HG03460 (cell line): ENCODE results near the gene XRCC5.

ENCODE experiments used
- ATAC-seq: cut with Tn5 transposase; IDR thresholded peaks from one replicate; pipeline ENCODE4 v1.9.1; 2021; ENCODE audit not compliant: unreplicated experiment

XRCC5 gene

DNA sequence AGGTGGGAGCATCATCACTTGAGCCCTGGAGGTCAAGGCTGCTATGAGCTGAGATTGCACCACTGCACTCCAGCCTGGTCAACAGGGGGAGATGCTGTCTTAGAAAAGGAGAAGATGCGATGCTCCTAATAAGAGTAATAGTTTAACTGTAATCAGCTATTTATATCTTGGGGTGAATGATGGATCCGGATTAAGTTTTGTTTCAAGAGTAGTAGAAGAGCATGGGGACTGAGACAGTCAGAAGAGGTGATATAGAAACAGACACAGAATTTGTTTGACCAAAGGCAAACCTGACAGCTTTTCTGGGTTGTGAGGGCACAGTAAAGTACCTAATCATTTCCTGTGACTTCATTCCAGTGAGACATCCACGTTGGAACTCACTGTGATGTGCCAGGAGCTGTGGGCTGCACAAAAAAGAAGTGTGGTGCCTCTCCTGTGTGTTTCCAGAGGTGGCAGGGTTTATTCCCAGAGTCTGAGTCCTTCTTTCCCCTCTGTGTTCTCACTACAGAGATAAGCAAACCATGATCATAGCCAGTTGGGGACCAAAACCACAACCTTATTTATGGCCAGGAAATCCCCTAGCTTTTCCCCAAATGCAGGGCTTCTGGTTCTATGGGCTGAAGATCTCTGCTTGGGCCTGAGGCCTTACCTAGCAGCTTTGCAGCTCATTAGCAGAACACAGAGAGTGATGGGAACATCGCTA is 113.7 kb downstream of the XRCC5 start:
- ATAC-seq = peak; percentile 62

DNA sequence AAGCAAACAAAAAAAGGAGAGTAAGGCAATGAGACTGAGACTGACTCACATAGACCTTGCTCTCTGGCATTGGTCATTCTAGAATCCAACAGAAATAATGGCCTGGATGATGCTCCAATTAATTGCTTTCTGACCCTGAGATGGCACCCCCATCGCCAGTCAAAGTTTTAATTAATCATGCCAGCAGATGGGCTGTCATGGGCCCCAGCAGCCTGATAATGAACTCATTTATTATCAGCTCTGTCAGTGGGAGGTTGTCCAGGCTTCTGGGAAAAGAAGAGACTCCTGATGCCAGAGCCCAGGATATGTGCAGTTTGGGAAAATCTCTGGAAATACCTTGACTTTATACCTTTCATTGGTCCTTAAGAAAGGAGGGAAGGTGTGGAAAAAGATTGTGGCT is 115.2 kb downstream of the XRCC5 start:
- ATAC-seq = no peak

DNA sequence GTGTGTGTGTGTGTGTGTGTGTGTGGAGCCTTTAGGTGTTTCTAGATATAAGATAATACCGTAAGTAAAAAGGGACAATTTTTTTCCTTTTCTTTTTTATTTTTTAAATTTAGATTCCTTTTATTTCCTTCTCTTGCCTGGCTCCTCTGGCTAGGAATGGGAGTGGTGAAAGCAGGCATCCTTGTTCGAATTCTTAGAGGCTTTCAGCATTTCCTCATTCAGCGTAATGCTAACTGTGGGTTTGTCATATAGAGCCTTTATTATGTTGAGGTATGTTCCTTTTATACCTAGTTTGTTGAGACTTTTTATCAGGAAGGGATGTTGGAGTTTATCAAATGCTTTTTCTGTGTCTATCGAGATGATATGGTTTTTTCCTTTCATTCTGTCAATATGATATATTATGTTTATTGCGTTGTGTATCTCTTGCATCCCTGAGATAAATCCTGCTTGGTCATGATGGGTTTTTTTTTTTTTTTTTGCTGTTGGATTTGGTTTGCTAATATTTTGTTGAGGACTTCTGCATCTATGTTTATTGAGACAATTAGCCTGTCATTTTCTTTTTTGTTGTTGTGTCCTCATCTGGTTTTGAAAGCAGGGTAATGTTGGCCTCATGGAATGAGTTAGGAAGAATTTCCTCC is 120.2 kb downstream of the XRCC5 start:
- ATAC-seq = no peak

DNA sequence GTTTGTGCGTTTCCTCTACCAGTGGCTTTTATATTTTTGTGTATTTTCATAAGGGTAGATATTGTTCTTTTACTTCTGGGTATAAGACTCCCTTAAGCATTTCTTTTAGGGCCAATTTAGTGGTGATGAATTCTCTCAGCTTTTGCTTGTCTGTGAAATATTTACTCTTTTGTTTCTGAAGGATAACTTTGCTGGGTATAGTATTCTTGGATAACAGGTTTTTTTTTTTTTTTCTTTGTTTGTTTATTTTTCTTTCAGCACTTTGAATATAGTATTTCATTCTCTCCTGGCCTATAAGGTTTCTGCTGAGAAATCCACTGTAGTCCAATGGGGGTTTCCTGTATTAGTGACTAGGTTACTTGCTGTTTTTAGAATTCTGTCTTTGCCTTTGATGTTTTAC is 122.7 kb downstream of the XRCC5 start:
- no peak for ATAC-seq

DNA sequence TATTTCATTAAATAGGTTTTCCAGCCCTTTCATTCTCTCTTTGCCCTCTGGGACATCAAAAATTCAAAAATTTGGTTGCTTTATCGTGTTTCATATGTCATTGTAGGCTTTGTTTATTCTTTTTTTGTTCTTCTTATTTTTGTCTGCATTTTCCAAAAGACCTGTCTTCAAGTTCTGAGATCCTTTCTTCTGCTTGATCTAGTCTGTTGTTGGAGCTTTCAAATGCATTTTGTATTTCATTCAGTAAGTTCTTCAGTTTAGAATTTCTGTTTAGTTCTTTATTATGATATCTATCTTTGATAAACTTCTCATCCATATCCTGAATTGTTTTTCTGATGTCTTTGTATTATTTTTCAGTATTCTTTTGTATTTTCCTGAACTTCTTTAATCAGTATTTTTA is 123.6 kb downstream of the XRCC5 start:
- ATAC-seq = no peak

DNA sequence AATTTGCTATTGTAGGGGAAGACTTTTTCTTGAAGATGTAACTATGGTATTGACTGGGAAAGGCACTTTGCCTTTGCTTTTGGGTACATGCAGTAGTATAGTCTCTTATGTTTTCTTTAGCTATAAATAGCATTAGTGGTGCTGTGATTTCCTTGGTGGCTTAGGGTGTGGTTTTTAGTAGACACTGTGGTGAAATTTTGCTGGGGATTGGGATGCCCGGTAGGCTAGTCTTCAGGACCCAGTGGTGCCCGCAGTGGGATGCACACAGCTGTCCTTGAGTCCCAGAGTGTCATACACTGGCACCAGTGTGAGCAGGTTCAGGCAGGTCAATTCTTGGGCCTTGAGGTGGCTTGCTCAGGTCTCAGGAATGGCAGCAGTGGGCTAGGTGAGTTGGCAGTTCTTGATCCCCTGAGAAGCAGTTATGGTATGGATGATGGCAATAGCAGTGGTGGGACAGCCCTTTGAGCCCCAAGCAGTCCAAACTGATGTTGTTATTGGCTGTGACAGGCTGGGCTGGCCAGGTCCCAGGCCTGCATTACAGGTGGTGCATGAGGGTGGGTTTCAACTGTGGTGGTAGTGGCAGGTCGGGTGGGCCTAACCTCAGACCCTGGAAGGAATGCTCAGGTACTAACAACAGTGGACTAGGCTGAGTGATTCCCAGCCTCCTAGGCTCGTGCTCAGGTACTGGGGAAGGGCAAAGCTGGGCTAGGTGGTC is 124.3 kb downstream of the XRCC5 start:
- no peak for ATAC-seq

DNA sequence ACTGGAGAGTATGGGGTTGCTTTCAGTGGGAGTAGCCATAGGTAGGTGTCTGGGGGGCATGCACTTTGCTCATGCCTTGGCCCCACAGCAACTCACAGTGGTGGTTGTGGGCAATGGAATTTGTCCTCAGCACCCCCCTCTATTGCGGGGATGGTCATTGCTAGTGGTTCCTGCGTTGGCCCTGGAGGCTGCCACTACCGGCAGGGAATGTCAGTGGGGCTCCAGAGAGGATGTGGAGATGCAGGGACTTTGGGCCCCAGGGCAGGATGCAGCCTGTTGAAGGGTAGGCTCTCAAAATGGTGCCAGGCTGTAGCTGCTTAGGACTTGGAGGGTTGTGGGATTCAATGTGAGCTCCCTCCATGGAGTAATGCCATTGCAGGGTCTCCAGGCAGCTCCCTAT is 125.0 kb downstream of the XRCC5 start:
- no peak for ATAC-seq

DNA sequence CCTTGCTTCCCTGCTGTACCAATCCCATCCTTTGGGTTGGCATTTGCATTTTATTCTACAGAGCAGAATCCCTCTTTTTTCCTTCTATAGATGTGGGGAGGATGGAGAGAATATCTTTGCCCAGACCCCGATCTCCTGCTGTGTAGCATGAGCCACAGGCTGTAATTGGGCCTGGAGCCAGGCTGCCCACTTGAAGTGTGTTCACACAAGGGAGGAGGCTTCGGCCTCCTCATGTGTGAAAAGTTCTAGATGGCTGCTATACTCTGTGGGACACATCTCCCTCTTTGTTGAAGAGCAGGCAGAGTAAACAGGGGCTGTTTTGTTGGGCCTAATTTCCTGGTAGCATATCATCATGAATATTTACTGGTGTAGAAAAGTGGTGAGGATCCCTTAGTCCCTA is 126.3 kb downstream of the XRCC5 start:
- ATAC-seq = no peak

DNA sequence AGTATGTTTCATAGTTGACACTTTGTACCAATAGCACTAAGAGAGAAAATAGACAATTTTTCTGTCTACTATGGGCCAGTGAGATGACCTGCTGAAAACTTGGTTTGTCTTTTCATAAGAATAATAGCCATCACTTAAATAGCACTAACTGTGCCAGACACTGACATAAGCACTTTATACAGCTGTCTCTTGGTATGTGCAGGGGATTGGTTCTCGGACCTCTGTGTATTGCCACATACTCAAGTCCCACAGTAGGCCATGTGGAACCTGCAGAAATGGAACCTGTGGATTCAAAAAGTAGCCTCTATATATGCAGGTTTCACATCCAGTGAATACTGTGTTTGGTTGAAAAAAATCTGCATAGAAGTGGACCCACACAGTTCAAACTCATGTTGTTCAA is 126.7 kb downstream of the XRCC5 start:
- no peak for ATAC-seq

DNA sequence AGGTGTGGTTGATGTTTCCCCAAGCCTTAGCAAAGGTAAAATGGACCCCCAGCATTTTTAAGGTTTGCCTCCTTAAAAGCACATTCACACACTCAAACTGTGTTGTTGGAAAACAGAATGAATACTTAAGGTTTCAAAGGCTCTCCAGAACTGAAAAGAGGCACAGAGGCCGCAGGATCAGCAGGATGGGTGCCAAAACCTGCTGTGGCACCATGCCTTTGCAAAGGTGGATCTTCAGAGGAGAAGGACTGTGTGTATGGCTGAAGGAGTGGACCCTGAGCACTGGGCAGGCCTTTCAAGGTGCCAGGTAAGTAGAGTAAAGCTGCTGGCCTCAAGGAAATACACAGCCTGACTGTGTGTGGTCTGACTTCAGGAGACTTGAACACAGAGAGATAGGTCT is 127.3 kb downstream of the XRCC5 start:
- ATAC-seq = no peak

DNA sequence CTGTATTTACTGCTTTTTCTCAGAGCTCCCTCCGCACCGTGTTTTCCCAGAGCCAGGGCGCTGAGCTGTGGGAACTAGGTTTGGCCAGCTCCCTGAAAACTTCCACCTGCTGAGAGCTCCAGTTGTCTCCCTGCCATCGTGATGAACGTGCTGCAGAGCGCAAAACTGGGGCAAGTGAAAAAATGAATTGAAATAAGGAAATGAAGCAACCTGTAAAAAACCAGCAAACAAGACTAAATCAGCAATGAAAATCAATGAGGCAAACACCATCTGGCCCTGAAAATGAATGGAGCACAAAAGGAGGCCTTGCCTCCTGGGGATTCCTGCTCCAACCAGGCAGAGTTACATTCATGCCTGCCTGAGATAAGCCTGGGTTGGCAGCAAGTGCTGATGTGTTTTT is 133.2 kb downstream of the XRCC5 start:
- ATAC-seq = no peak

DNA sequence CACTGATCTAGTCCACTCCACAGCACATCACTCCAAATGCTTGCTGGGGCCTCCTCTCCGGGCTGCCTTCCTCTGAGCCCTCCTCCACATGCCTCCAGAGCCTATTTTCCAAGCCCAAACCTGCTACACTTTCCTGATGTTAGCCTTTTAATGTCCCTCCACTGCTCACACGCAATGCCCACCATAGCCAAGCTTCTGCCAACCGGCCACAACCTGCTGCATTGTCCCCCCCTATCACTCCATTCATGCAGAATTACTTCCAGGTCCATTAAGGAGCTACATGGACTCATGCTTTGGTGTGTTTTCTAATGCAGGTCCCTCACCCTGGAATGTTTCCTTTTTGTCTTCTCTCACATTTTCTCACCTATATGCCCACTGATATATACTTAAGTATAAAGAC is 133.9 kb downstream of the XRCC5 start:
- ATAC-seq = no peak

DNA sequence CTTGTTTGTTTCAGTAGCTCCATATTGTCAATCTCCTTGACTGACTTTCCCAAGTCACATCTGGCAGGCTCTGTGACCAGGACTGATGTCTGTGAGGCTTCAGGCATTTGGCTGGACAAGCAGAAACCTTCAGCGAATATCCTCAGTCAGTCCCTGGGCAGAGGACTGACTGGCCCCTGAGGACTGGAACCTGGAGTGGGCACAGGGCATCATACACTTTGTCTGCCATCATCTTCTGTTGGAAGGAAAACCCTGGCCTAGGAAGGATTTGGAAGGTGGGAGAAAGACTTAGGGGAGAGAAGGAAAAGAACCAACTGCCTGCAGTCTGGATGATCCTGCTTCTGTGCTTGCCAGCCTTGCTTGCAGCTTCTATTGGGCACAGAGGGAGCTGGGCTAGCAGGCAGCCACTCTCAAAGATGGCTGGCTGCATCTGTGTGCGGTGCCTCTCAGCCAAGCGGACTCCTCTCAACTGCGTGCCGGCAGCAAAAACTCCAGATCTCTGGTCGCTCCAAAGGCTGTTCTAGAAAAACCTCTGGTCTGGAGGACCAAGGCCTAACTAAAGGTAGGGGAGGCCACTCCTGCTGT is 136.3 kb downstream of the XRCC5 start:
- ATAC-seq = no peak

DNA sequence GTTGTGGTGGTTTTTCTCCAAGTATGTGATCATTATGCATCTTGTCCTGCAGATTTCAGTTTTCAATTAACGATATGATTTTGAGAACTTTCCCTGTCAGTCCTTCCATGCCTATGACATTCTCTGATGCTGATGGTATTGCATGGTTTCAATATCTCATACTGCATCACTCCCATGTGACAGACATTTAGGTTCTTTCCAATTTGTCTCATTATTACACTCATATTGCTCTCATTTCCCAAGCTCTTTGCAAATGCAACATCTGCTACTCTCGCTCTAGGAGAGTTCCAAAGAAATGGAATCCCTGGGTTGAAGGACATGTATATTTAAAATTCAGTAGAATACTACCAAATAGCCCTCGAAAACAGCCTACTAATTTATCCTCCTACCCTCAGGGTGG is 137.6 kb downstream of the XRCC5 start:
- no peak for ATAC-seq
